Heart right ventricle (tissue), 16 donors: Measurements from ENCODE around the gene SLC2A6. TPM values are rescaled to one million over a fixed set of nuclear protein-coding genes. Genes with fewer than 3 reads are reported as not detected.

Source experiments
- ATAC-seq, 8 donors: fragments of 200-7000 bp; cut with Tn5 transposase; one replicate each; pipeline ENCODE4 v1.9.1; 2020; ENCODE audit warnings: mild to moderate bottlenecking in 8 of 8, moderate library complexity in 8 of 8, moderate number of reproducible peaks in 1 of 8
- DNase-seq, 2 donors: peaks; one replicate each; pipeline ENCODE4 v3.0.0-alpha.2; 2020
- H3K27ac ChIP-seq, 10 donors: fragments of 200-600 bp; sonication (generic) in 2 of 10; one replicate each; pipeline versions ENCODE4 v1.5.0 to v1.8.0; 2020 to 2022; ENCODE audit warnings: mild to moderate bottlenecking in 3 of 10
- H3K27me3 ChIP-seq, 7 donors: fragments of 200-600 bp; one replicate each; pipeline ENCODE4 v1.8.0; 2021 to 2022; ENCODE audit warnings: mild to moderate bottlenecking in 2 of 7
- H3K36me3 ChIP-seq, 9 donors: fragments of 200-600 bp; sonication (generic) in 1 of 9; one replicate each; pipeline versions ENCODE4 v1.5.0 to v1.8.0; 2020 to 2022; ENCODE audit warnings: mild to moderate bottlenecking in 2 of 9
- H3K4me1 ChIP-seq, 9 donors: fragments of 200-600 bp; sonication (generic) in 1 of 9; one replicate each; pipeline versions ENCODE4 v1.5.0 to v1.8.0; 2020 to 2022; ENCODE audit warnings: mild to moderate bottlenecking in 4 of 9
- H3K4me3 ChIP-seq, 10 donors: fragments of 200-600 bp; sonication (generic) in 2 of 10; one replicate each; pipeline versions ENCODE4 v1.5.0 to v1.8.0; 2020 to 2022; ENCODE audit warnings: mild to moderate bottlenecking in 7 of 10, moderate library complexity in 2 of 10
- H3K9me3 ChIP-seq, 11 donors: fragments of 200-600 bp in 10 of 11; sonication (generic) in 2 of 11; one replicate each; pipeline versions ENCODE4 v1.5.0 to v1.8.0; 2013 to 2022; ENCODE audit warnings: mild to moderate bottlenecking in 2 of 11, control low read depth in 1 of 11, moderate library complexity in 1 of 11
- CTCF ChIP-seq, 9 donors: fragments of 200-600 bp; sonication (generic) in 2 of 9; IDR thresholded peaks; one replicate each; pipeline versions ENCODE4 v1.5.0 to v1.8.0; 2021 to 2022; ENCODE audit warnings: antibody characterized with exemption in 9 of 9, mild to moderate bottlenecking in 5 of 9, moderate library complexity in 1 of 9
- WGBS, 2 donors: extraction: QIAGEN DNeasy Blood & Tissue Kit; methylation state at CpG; one replicate each; pipeline ENCODE4 v1.1.7; 2013; ENCODE audit warnings: inconsistent platforms in 1 of 2; 5-methylcytosine and 5-hydroxymethylcytosine counted together
- intact Hi-C, 10 donors: fragments of 100-400 bp; cut with DNase I; formaldehyde crosslinking; loops; one replicate each; pipeline versions ENCODE4 v1.11.1 to v1.14.2; 2022
- polyA plus RNA-seq, 2 donors: library from polyadenylated mRNA; stranded (reverse); fragments of 200-250 nt; gene quantifications; one replicate each; pipeline ENCODE4 v1.2.3, GENCODE V29; 2013
- total RNA-seq, 10 donors: library from RNA; stranded (reverse); fragmentation: NEBNext Ultra II Directional in 3 of 10; extraction: Animal tissue kit (Norgen Biotek cat#: 25700) in 3 of 10; gene quantifications; one replicate each; pipeline versions ENCODE4 v1.2.1 to v1.2.4, GENCODE V29; 2021 to 2023
- donor health status: Arrhythmogenic right ventricular cardiomyopathy.
- donor health status: ischemic (EF 13 %, LVEDD 7.1; RV severe dilation, severe dysfunction).
- donor health status: healthy with polysubstance abuse.
- donor health status: DM: no; HTN: yes; CAD: no.
- donor health status: DM: no; HTN: no; CAD: no.
- donor health status: ischemic (EF 25% LVEDD 6.9; RV normal size, moderate dysfunction).
- donor health status: ischemic (EF 25% LVEDD 5.7; RV mildly dilated, moderate dysfunction).
- donor health status: healthy.
- donor health status: DM: yes; HTN: yes; CAD: no.
- donor health status: Ischemic cardiomyopathy.
- donor health status: ischemic (EF 35%, LVEDD 5.7; RV mildly dilated, moderate dysfunction).
- donor health status: nonischemic (EF 11% LVEDD 7.7; RV severe dilation, severe dysfunction).
- donor health status: DM: yes; HTN: yes; CAD: no.
- donor health status: PGD.
- donor health status: ischemic (EF 29% LVEDD 5.4; RV normal size, mild dysfunction).
- donor health status: nonischemic (EF 23%, LVEDD 6.1; RV moderate dilation, normal function).

Gene SLC2A6
- total and polyA plus RNA-seq, 12 donors = 1.3 to 7.0 (median 2.5) TPM

DNA sequence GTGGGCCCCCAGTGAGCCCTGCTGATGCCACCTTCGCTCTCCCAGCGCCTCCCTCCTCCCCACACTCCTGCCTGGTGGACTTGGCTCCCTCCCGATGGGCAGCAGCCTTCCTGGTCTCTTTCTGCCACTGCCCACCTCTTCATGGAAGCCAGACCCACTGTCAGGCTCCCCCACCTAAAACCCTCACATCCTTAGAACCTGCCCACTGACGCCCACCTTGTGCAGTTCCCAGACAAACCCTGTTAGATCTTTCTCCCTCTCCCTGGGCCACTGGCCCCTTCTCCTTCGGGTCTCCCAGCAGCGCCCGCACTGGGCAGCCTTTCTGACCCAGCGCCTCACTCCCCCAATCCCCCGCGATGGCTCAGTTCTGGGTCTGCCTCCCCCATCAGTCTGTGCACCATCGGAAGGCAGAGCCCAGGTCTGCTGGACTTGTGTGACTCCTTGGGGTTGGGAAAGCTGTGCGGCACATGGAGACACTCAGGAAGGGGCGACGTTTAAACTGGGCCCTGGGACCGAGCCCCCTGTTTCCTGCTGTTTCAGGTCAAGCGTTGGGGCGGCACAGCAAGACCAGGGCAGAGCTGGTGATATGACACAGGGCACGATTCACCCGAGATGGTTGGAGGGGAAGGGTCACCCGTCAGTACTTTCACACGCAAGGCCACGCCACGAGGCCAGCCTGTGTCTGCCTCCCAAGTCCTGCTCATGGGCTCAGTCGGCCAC lies 28.5 kb upstream of the SLC2A6 start:
- Histone ChIP-seq H3K9me3 (peaks cover 0 to 8% (median 5%) of the 10 kb centered on the region in 11 donors), H3K4me1 (peaks cover 7 to 38% (median 32%) of the 10 kb centered on the region in 9 donors), H3K4me3 (no peak overlapping the region), H3K36me3 (no peaks in the 10 kb centered on the region), H3K27ac (peak overlapping the region in 7 of 10 donors; percentile 19 to 73 (median 26)), H3K27me3 (no peaks in the 10 kb centered on the region)
- DNase-seq (no peak), ATAC-seq (no peak)
- WGBS, 2 donors = 94% methylated on average over 24 of the region's 24 CpGs
- intact Hi-C loops = no loop called here
- no peak for TF ChIP-seq CTCF (IDR thresholded peaks at IDR 0.05)

GRCh38 chr9:133506653-133507038 lies 27.7 kb upstream of the SLC2A6 start:
- DNase-seq (peak in 1 of 2 donors; percentile 65), ATAC-seq (peak; percentile 35 to 60 (median 52))
- H3K27ac ChIP-seq = peak overlapping the region in 8 of 10 donors; percentile 30 to 73 (median 58)
- H3K4me1 ChIP-seq = peaks cover 7 to 38% (median 32%) of the 10 kb centered on the region in 9 donors
- WGBS, 2 donors = 67 to 74% methylated on average over 18 of the region's 18 CpGs
- peaks cover 0 to 16% (median 12%) of the 10 kb centered on the region in 11 donors for H3K9me3 ChIP-seq
- no peak overlapping the region for H3K4me3 ChIP-seq
- H3K27me3 ChIP-seq = no peaks in the 10 kb centered on the region
- intact Hi-C loops = no loop called here
- TF ChIP-seq CTCF (IDR thresholded peaks at IDR 0.05) = peak in 1 of 9 donors; percentile 20
- H3K36me3 ChIP-seq = no peaks in the 10 kb centered on the region

DNA sequence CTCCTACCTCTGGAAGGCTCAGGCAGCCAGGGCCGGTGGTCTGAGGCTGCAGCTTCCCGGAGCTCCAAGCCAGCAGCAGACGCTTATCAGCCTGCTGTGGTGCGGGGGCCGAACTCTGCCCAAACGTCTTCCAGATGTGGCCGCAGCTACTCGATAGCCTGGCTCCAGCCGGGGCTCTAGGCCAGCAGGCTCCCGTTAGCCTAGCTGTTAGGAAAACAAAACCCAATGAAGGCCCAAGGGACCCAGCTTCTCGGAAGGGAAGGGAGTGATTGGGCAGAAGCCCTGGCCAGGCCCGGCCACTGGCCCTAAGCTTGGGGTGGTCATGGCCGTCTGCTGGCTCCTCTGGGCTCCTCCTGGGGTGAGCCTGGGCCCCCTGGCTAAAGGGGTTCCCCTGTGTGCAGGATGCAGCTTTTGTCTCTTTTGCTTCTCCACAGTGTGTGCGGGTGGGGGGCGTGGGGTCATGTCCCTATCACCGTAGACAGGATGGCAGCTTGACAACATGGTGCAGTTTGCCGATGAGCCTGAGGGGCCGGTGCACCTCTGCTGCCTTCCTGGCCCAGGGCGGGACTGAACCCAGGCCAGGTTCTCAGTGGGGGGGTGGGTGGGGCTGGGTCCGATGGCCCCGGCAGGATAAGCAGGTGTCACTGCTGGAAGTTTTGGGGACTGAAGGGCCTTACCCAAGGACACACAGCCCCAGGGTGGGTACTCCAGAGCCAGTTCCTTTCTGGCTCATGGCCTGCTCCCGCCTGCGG lies 27.2 kb upstream of the SLC2A6 start:
- peak overlapping the region in 9 of 10 donors; percentile 30 to 73 (median 58) for H3K27ac ChIP-seq
- DNase-seq (peak; percentile 76 to 79), ATAC-seq (peak; percentile 61 to 79 (median 74))
- no peak for TF ChIP-seq CTCF (IDR thresholded peaks at IDR 0.05)
- peaks cover 0 to 21% (median 18%) of the 10 kb centered on the region in 11 donors for H3K9me3 ChIP-seq
- intact Hi-C loops = no loop called here
- 53 to 62% methylated on average over 23 of the region's 23 CpGs for WGBS, 2 donors
- no peaks in the 10 kb centered on the region for H3K36me3 ChIP-seq
- peaks cover 7 to 38% (median 32%) of the 10 kb centered on the region in 9 donors for H3K4me1 ChIP-seq
- H3K27me3 ChIP-seq = no peaks in the 10 kb centered on the region
- no peak overlapping the region for H3K4me3 ChIP-seq

GRCh38 chr9:133505186-133505830 lies 26.4 kb upstream of the SLC2A6 start:
- no peak for DNase-seq
- ATAC-seq = peak in 7 of 8 donors; percentile 7 to 35 (median 15)
- WGBS, 2 donors = 83 to 90% methylated on average over 13 of the region's 13 CpGs
- intact Hi-C loops = no loop called here
- no peak overlapping the region for H3K4me3 ChIP-seq
- no peaks in the 10 kb centered on the region for H3K36me3 ChIP-seq
- H3K27ac ChIP-seq = peak overlapping the region in 7 of 10 donors; percentile 3 to 73 (median 58)
- no peak for TF ChIP-seq CTCF (IDR thresholded peaks at IDR 0.05)
- peaks cover 7 to 38% (median 32%) of the 10 kb centered on the region in 9 donors for H3K4me1 ChIP-seq
- H3K27me3 ChIP-seq = no peaks in the 10 kb centered on the region
- peaks cover 0 to 23% (median 19%) of the 10 kb centered on the region in 11 donors for H3K9me3 ChIP-seq
